ENCODE measurements around the gene UPK2.
A peak's percentile ranks its signal among the peaks of the same experiment; 100 is the strongest.
"Not testable (repeated sequence)": the region's sequence is repeated elsewhere in the genome, so short reads cannot be mapped to it uniquely, and the experiment has no call there.

UPK2 gene

DNA sequence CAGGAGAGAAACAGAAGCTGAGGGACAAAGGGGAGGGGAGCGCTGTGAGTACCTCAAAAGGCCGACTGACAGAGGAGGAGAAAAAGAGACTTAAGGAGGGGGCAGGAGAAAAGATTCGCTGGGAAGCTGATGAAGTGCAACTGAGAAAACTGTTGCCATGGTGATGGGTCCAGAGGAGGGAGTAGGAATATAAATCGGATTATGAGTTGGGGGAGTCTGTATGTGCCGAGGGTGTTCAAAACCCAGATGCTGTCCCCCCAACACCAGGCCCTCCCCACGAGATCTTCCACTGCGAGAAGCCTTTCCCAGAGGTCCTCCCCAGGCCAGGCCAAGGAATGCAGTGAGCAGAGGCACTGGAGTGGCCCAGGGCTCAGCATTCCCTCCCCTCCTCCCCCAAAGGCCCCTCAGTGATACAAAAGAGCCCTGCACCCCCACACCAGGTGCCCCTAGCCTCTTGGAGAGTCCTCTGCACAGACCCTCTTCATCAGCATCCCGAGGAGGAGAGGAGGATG is 16.6 kb upstream of the UPK2 start:
- no peak for DNase-seq

DNA sequence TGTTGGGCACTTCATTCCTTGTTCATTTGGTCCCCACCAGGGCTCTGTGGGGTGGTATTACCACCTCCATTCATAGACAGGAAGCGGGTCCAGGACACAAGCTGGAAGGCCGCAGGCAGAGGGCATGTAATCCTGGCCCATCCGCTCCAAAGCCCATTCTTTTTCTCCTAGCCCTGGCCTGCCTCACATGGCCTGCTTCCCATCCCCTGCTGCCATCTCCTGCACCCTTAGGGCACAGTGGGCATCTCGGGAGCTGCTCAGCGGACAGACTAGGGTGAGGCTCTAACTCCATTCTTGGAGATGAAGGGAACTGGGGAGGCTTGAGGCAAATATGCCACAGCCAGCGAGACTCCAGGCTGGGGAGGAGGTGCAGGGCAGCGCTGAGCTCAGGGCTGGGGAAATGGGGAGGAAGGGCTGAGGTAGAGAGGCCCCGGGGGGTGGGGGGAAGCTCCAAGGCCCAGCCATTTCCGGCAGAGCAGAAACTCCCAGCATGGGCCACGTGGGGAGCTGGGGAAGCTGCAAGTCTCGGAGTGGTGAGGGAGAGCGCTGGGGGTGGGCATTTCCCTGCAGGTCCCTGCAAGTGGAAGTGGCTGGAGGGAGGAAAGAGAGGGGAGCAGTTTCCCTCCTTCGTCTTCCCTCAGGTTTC is 16.0 kb upstream of the UPK2 start:
- peak; percentile 80 for DNase-seq

DNA sequence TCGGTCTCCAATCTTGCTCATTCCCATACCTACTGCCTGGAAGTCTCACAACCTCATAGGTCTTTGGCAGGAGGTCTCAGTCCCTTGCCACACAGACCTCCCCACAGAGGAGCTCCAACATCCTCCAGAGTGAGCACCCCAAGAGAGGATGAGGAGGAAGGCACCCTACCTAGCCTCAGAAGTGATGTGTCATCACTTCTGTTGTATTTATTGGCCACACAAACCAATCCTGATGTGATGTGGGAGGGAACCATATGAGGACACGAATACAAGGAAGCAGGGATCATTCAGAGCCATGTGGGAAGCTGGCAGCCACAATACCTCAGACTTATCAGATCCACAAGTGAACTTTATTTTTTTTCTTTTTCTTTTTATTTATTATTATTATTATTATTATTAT is 9.0 kb upstream of the UPK2 start:
- DNase-seq, result no peak

DNA sequence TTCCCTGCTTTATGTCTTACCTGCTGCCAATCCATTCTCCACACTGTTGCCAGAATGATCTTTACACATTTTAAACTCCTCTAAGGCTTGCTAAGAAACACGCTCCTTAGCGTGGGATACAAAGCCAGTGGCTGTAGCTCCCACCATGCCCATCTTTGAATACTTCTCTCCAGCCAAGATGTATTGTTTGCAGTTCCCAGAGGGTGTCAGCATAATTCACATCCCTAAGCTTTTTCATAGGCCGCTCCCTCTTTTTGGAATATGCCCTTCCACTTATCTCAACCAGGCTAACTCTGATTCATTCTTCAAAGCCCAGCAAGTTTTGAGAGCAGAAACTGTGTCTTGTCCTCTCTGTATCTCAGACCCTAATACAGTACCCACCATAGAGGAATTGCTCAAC is 8.1 kb upstream of the UPK2 start:
- no peak for DNase-seq

DNA sequence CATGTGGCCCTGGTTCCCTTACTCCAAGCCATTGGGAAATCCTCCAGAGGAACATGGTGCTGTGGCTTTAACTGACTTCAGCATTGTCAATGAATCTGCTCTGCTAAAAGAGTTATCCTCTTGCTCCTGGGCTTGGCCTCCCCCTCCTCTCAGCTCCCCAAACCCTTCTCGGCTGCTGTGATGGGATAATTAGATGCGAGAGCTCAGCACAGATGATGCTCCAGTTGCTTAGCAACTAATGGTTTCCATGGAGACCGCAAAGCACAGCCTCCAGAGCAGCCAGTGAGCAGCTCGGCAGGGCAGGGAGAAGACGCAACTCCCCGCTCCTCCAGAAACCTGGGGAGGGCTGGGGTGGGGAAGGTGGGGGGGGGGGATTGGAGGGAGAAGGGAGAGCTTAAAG is 2.8 kb upstream of the UPK2 start:
- DNase-seq, result no peak

DNA sequence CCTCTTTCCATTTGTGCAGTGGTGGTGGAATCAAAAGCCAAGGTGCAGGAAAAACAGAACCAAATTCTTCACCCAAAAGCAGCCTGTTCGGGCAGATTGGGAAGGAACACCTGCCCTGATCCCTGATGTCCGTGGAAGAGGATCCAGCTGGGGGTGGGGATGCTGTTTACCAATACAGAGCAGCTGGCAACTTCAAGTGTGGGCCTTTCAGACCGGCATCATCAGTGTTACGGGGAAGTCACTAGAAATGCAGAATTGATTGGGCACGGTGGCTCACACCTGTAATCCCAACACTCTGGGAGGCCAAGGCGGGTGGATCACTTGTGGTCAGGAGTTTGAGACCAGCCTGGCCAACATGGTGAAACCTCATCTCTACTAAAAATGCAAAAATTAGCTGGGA is 2.1 kb upstream of the UPK2 start:
- DNase-seq, result not testable (repeated sequence)

DNA sequence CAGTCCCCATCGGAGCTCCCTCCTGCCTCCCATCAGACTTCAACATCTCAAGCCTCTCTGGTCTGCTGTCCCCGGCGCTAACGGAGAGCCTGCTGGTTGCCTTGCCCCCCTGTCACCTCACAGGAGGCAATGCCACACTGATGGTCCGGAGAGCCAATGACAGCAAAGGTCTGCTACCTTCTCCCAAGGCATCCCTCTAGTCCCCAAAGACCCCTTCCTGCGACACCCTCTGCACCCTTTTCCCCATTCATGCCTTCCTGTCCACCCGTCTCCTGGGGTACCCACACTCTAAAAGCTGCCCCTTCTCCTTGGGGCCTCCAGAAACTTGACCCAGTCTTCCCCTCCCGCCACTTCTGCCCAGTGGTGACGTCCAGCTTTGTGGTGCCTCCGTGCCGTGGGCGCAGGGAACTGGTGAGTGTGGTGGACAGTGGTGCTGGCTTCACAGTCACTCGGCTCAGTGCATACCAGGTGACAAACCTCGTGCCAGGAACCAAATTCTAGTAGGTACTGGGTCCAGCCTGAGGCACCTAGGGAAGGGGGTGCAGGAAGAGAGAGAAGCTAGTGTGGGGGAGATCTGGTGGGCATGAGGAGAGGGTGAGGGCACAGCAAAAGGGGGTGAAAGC is 860 bp downstream of the UPK2 start:
- DNase-seq, result no peak

DNA sequence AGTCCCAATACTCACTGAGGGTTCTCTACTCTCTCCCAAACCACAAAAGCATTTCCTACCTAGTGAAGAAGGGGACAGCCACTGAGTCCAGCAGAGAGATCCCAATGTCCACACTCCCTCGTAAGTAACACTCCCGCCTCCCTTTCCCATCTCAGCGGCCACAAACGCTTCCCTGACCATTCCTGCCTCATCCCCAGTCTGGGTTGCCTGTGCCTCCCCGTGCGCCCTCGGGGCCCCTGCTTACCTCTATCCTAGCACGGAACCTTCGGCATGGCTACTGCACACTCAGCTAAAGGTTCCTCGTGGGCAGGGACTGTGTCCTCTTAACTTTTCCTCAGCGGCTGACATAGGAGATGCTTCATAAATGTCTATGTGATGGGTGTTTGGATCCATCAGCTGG is 1.5 kb downstream of the UPK2 start:
- DNase-seq, result no peak

DNA sequence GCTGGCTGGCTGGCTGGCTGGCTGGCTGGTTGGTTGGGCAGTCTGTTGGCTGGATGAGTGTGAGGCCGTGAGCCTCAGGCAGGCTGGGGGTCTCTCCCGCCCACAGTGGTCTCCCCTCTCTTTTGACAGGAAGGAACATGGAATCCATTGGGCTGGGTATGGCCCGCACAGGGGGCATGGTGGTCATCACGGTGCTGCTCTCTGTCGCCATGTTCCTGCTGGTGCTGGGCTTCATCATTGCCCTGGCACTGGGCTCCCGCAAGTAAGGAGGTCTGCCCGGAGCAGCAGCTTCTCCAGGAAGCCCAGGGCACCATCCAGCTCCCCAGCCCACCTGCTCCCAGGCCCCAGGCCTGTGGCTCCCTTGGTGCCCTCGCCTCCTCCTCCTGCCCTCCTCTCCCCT is 1.9 kb downstream of the UPK2 start:
- DNase-seq, result no peak

DNA sequence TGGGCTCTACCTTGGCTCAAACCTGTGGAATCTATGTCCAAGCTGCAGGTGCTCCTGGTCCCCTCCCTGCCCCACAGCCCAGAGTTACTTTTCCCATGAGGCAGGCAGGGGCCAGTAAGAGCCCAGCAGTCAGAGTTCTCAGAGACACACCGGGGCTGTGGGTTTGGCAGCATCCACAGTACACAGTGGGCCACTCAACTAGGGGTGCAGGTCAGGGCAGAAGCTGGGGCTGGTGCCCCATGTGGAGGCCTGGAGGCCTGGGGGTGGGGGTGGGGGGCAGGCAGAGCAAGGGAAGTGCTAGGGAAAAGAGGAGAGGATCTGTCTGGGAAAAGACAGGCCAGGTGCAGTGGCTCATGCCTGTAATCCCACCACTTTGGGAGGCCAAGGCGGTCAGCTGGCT is 2.5 kb downstream of the UPK2 start:
- DNase-seq, result no peak

DNA sequence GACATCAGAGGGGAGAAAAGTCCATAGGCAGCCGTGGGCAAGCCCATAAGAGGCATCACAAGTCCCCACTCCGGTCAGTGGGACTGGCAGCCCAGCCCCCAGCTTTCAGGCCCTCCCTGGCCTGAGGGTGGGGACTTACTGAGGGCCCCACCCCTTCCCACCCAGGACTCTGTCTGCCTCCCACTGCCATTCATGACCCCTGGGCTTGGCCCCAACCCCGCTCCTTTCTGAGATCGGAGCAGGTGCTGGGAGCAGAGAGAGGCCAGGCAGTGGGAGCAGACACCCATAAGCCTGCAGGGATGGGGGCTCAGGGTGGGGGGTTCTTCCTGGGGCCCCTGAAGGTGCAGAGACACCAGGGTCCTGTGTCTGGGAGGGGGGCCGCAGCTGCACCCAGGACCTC is 5.1 kb downstream of the UPK2 start:
- DNase-seq, result no peak

DNA sequence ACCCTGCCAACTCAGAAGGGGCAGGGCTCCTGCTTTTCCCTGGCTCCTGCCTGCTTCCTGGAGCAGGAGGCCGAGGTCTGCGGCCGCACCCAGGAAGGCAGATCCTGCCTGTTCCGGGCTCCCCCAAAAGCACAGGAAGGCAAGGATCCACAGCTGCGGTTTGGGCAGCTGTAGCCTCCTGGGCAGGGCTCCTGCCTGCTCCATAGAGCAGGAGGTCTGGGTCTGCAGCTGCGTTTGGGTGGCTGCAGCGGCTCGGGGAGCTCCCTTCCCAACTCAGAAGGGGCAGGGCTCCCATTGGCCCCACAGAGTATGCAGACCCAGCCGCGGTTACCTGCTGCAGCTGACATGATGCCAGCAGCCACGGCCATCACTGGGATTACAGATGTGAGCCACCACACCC is 5.5 kb downstream of the UPK2 start:
- no peak for DNase-seq

DNA sequence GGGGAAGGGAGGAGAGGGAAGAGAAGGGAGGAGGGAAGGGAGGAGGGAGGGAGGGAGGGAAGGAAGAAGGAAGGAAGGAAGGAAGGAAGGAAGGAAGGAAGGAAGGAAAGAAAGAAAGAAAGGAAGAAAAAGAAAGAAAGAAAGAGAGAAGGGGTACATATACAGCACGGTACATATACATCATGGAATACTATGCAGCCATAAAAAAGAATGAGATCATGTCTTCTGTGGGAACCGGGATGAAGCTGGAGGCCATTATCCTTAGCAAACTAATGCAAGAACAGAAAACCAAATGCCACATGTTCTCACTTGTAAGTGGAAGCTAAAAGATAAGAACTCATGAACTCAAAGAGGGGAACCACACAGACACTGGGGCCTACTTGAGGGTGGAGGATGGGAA is 13.4 kb downstream of the UPK2 start:
- DNase-seq, result not testable (repeated sequence)

DNA sequence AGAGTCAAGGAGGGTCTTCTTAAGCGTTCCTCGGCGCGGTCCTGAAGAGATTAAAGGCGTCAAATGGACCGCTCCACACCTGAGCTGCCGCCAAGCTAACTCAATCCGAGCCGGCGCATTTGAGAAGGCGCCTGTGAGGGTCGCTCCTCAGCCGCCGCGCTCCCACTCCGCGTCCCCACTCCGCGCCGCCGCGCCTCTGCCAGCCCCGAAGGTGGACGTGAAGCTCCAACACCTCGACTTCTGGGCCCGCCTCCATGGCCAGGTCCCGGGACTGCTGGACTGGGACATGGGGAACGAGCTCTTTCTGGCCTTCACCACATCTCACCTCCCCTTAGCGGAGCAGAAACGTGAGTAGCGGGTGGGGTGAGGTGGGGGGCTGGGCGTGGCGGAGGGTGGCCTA is 15.5 kb downstream of the UPK2 start, which contains the start of gene FOXR1:
Gene FOXR1 (plus strand): TSS at position 116 of the 400 bp plus-strand sequence. CDS start 171 bp downstream, at position 287.
- no peak for DNase-seq

DNA sequence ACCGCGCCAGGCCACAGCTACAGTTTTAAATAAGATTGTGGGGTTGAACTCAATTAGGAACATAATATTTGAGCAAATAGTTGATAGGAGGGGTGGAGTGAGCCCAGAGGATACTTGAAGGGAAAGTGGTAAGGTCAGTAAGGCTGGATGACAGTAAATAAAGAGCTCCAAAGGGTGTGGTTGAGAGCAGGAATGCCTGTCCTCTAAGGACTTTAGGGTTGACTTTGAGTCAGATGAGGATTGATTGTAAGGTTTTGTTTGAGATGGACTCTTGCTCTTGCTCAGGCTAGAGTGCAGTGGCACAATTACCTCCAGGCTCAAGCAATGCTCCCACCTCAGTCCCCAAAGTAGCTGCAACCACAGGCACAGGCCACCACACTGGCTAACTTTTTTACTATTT is 17.9 kb downstream of the UPK2 start:
- DNase-seq, result no peak

DNA sequence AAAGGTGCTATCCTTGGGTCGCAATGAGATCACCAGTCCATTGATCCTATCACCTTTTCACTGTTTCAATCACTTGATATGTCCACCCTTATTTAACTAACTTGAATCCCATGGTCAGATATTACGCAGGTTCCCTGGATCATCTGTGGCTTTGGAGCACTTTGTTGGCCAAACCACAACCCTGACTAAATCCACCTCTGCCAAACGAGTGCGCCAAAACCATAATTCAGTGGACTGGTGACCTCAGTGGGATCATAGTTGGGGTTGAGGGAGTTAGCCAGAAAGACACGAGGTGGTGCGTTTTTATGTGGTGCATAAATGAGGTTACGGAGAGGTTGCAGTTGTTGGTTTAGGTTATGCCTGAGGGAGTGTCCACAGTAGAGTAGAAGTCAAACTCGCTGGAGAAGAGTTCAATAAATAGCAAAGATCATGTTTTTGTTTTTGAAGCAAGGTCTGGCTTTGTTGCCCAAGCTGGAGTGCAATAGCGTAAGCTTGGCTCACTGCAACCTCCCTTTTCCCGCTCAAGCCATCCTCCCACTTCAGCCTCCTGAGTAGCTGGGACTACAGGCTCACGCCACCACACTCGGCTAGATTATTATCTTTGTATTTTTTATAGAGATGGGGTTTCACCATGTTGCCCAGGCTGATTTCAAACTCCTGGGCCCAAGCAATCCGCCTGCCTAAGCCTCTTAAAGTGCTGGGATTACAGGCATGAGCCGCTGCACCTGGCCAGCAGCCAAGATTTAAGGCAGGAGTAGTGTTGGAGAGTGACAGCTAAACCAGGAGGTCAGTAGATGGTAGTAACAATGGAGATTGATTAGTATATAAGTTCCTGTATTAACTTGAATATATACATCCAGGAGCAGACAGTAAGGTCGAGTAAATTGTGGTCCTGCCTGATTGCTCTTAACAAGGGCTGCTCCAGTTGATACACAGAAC is 19.9 kb downstream of the UPK2 start:
- no peak for DNase-seq

DNA sequence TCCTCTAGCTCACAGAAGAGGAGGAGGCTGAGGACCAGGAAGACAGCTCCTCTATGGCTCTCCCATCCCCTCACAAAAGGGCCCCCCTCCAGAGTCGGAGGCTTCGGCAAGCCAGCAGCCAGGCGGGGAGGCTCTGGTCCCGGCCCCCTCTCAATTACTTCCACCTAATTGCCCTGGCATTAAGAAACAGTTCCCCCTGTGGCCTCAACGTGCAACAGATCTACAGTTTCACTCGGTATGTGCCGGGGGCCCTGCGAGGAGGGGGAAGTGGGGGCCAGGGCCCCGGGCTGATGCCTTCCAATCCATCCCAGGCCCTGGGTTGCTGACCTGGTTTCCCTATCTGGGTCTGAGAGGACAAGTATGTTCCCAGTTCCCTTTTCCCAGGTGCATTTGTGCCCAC is 23.3 kb downstream of the UPK2 start:
- no peak for DNase-seq

DNA sequence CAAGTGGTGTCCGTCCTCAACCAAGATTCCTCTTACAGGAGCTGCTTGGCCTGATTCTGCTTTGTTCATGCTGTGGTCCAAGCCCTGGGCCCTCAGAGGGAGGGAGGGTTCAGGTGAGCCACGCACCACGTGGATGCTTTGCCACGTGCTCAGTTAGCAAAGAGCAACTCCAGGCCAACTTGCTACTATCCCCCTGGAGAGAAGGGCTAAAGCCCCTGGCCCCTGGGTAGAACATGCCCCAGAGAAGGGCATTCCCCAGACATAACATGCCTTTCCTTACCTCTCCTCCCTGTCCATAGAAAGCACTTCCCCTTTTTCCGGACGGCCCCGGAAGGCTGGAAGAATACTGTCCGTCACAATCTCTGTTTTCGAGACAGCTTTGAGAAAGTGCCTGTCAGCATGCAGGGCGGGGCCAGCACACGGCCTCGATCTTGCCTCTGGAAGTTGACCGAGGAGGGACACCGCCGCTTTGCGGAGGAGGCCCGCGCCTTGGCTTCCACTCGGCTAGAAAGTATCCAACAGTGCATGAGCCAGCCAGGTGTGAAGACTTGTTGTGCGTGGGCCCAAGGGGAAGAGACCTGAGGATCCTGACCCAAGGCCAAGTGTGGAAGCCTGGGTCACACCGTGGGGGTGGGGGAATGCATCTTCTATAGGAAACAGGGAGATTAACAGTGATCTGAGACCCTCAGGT is 24.2 kb downstream of the UPK2 start:
- no peak for DNase-seq

DNA sequence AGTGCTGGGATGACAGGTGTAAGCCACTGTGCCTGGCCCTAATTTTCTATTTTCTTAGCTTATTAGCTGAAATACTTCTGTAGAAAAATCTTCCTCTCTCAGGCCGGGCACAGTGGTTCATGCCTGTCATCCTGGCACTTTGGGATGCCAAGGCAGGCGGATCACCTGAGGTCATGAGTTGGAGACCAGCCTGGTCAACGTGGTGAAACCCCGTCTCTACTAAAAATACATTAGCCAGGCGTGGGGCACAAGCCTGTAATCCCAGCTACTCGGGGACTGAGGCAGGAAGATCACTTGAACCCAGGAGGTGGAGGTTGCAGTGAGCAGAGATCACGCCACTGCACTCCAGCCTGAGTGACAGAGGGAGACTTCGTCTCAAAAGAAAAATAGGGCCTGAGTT is 28.2 kb downstream of the UPK2 start:
- DNase-seq, result not testable (repeated sequence)

DNA sequence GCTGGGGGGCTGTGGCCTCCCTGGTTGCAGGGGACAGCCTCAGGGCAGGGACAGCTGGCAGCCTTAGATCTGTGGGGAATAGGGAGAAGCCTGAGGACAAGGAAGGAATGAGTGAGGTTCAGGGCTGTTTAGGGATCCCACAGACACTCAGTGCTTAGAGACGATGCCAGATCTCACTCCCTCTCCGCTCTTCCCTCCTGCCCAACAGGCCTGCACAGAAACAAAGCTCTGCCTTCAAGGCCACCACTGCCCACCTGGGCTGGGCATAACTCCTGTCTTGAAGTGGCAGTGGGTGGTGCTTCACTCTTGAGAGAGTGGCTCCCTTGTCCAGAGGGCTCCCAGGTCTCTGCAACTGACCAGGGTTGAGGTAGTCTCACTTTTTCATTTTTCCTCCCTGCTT is 28.7 kb downstream of the UPK2 start:
- no peak for DNase-seq

DNA sequence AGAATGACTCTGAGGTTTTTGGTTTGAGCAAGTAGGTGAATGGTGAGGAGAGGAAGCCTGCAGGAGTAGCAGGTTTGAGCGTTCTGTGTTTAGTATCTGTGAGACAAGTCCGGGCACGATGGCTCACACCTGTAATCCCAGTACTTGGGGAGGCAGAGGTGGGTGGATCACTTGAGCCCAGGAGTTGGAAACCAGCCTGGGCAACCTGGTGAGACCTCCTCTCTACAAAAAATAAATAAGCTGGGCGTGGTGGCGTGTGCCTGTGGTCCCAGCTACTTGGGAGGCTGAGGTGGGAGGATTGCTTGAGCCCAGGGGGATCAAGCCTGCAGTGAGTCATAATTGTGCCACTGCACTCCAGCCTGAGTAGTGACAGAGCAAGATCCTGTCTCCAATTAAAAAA is 32.2 kb downstream of the UPK2 start:
- no peak for DNase-seq

DNA sequence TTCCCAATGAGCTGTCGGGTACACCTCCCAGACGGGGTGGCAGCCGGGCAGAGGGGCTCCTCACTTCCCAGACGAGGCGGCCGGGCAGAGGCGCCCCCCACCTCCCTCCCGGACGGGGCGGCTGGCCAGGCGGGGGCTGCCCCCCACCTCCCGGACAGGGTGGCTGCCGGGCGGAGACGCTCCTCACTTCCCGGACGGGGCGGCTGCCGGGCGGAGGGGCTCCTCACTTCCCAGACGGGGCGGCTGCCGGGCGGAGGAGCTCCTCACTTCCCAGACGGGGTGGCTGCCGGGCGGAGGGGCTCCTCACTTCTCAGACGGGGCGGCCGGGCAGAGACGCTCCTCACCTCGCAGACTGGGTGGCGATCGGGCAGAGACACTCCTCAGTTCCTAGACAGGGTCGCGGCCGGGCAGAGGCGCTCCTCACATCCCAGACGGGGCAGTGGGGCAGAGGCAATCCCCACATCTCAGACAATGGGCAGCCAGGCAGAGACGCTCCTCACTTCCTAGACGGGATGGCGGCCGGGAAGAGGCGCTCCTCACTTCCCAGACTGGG is 35.5 kb downstream of the UPK2 start:
- DNase-seq, result not testable (repeated sequence)

All from activated CD4-positive, alpha-beta T cell treated with anti-CD3 and anti-CD28 coated beads for 48 hours (primary cell).